ENCODE data around the gene PPP1R2C.

Gene PPP1R2C

GRCh38 chrX:42778096-42778495 is at the start of gene PPP1R2C:
TSS of gene PPP1R2C (minus strand) at chrX:42778163. CDS start at chrX:42778079, 84 bp downstream.
- DNase-seq (ENCODE audit: low spot score) = no peak
- ChIA-PET CTCF (no interaction called here), POLR2A (ENCODE audit: low non-redundant PET) (no interaction called here)
- no peak within 1 kb of the TSS for H3K27ac ChIP-seq
- TF ChIP-seq CTCF (conservative IDR thresholded peaks at IDR 0.05; ENCODE audit: low read depth) = no peak

GRCh38 chrX:42825201-42825600 is 47.2 kb upstream of the PPP1R2C start:
- DNase-seq (ENCODE audit: low spot score) = no peak
- H3K27ac ChIP-seq = no peak overlapping the region
- TF ChIP-seq CTCF (conservative IDR thresholded peaks at IDR 0.05; ENCODE audit: low read depth) = no peak
- ChIA-PET CTCF (no interaction called here), POLR2A (ENCODE audit: low non-redundant PET) (no interaction called here)

- no peak for DNase-seq (ENCODE audit: low spot score)
- no peak for TF ChIP-seq CTCF (conservative IDR thresholded peaks at IDR 0.05; ENCODE audit: low read depth)
- ChIA-PET POLR2A (ENCODE audit: low non-redundant PET) (no interaction called here), CTCF (no interaction called here)
- no peak overlapping the region for H3K27ac ChIP-seq
Observed at GRCh38 chrX:42824541-42824940, 46.6 kb upstream of the PPP1R2C start.

GRCh38 chrX:42823443-42823842 is 45.5 kb upstream of the PPP1R2C start:
- TF ChIP-seq CTCF (conservative IDR thresholded peaks at IDR 0.05; ENCODE audit: low read depth) = no peak
- ChIA-PET CTCF (no interaction called here), POLR2A (ENCODE audit: low non-redundant PET) (no interaction called here)
- DNase-seq (ENCODE audit: low spot score) = no peak
- no peak overlapping the region for H3K27ac ChIP-seq

GRCh38 chrX:42821803-42822443 is 44.0 kb upstream of the PPP1R2C start:
- ChIA-PET CTCF (no interaction called here), POLR2A (ENCODE audit: low non-redundant PET) (no interaction called here)
- TF ChIP-seq CTCF (conservative IDR thresholded peaks at IDR 0.05; ENCODE audit: low read depth) = no peak
- H3K27ac ChIP-seq = no peak overlapping the region
- no peak for DNase-seq (ENCODE audit: low spot score)

- no peak overlapping the region for H3K27ac ChIP-seq
- no peak for DNase-seq (ENCODE audit: low spot score)
- ChIA-PET CTCF (no interaction called here), POLR2A (ENCODE audit: low non-redundant PET) (no interaction called here)
- TF ChIP-seq CTCF (conservative IDR thresholded peaks at IDR 0.05; ENCODE audit: low read depth) = no peak
Observed at GRCh38 chrX:42818151-42818921, 40.4 kb upstream of the PPP1R2C start.

Data from RWPE1 (cell line).